Peyer's patch (tissue), 4 donors: Measurements from ENCODE around the gene MYOF. TPM values are rescaled to one million over a fixed set of nuclear protein-coding genes. Genes with fewer than 3 reads are reported as not detected.

Experiments used
- DNase-seq, 3 donors: peaks; one replicate each; pipeline ENCODE4 v3.0.0-alpha.2; 2017 to 2019
- H3K27ac ChIP-seq, 4 donors: fragments of 200-600 bp; sonication (generic); one replicate each; pipeline ENCODE4 v1.5.1; 2016 to 2019
- H3K27me3 ChIP-seq, 2 donors: fragments of 200-600 bp; sonication (generic); one replicate each; pipeline ENCODE4 v1.5.1; 2019
- H3K36me3 ChIP-seq, 3 donors: fragments of 200-600 bp; sonication (generic); one replicate each; pipeline ENCODE4 v1.5.1; 2016 to 2019
- H3K4me1 ChIP-seq, 4 donors: fragments of 200-600 bp; sonication (generic); one replicate each; pipeline ENCODE4 v1.5.1; 2016 to 2019
- H3K4me3 ChIP-seq, 4 donors: fragments of 200-600 bp; sonication (generic); 1 replicate in 3 of 4; 2 replicates in 1 of 4; pipeline ENCODE4 v1.5.1; 2016 to 2019; ENCODE audit warnings: mild to moderate bottlenecking in 1 of 4
- H3K9me3 ChIP-seq, 4 donors: fragments of 200-600 bp; sonication (generic); one replicate each; pipeline ENCODE4 v1.5.1; 2016 to 2019; ENCODE audit warnings: mild to moderate bottlenecking in 1 of 4
- CTCF ChIP-seq, 6 experiments: fragments of 450-650 bp in 4 of 6; fragments of 200-600 bp in 2 of 6; sonication (generic) in 1 of 6; IDR thresholded peaks; one replicate each; pipeline ENCODE4 v1.5.1; 2017 to 2019; ENCODE audit warnings: antibody characterized with exemption in 6 of 6, mild to moderate bottlenecking in 3 of 6, moderate library complexity in 1 of 6
- POLR2A ChIP-seq, 2 donors: fragments of 450-650 bp; IDR thresholded peaks; one replicate each; pipeline ENCODE4 v1.5.1; 2017; ENCODE audit warnings: antibody characterized with exemption in 2 of 2, mild to moderate bottlenecking in 2 of 2, moderate library complexity in 2 of 2
- total RNA-seq, 4 donors: library from RNA; depleted of rRNA; stranded (reverse); fragments of >200 nt; gene quantifications; one replicate each; pipeline ENCODE4 v1.1.0, GENCODE V29; 2016

The MYOF gene
- total RNA-seq, 4 donors from 2014 or later: 15.1 to 52.8 (median 24.4) TPM

- Histone ChIP-seq H3K27me3 (no peaks in the 10 kb centered on the region), H3K4me3 (no peak overlapping the region), H3K27ac (peak overlapping the region in 3 of 4 donors; percentile 14 to 95 (median 48)), H3K36me3 (no peaks in the 10 kb centered on the region), H3K9me3 (no peaks in the 10 kb centered on the region), H3K4me1 (peaks cover 0 to 51% (median 0%) of the 10 kb centered on the region in 4 donors)
- TF ChIP-seq CTCF (IDR thresholded peaks at IDR 0.05) (no peak), POLR2A (IDR thresholded peaks at IDR 0.05) (no peak)
- DNase-seq: no peak
These were observed 41.5 kb downstream of the MYOF start for GRCh38 chr10:93440591-93441091.

GRCh38 chr10:93438613-93439253 is 43.4 kb downstream of the MYOF start:
- no peaks in the 10 kb centered on the region for H3K9me3 ChIP-seq
- H3K4me1 ChIP-seq: peaks cover 0 to 37% (median 0%) of the 10 kb centered on the region in 4 donors
- peak overlapping the region in 1 of 4 donors; percentile 18 for H3K4me3 ChIP-seq
- no peaks in the 10 kb centered on the region for H3K36me3 ChIP-seq
- TF ChIP-seq POLR2A (IDR thresholded peaks at IDR 0.05): no peak
- no peak for TF ChIP-seq CTCF (IDR thresholded peaks at IDR 0.05)
- DNase-seq: no peak
- no peaks in the 10 kb centered on the region for H3K27me3 ChIP-seq
- peak overlapping the region; percentile 63 to 95 (median 86) for H3K27ac ChIP-seq

GRCh38 chr10:93437946-93438612 is 44.1 kb downstream of the MYOF start:
- no peak for DNase-seq
- TF ChIP-seq POLR2A (IDR thresholded peaks at IDR 0.05) (no peak), CTCF (IDR thresholded peaks at IDR 0.05) (no peak)
- Histone ChIP-seq H3K4me1 (peaks cover 0 to 37% (median 0%) of the 10 kb centered on the region in 4 donors), H3K4me3 (no peak overlapping the region), H3K9me3 (no peaks in the 10 kb centered on the region), H3K27me3 (no peaks in the 10 kb centered on the region), H3K27ac (peak overlapping the region; percentile 63 to 95 (median 86)), H3K36me3 (no peaks in the 10 kb centered on the region)

GRCh38 chr10:93437086-93437945 is 44.8 kb downstream of the MYOF start:
- TF ChIP-seq CTCF (IDR thresholded peaks at IDR 0.05) (no peak), POLR2A (IDR thresholded peaks at IDR 0.05) (no peak)
- H3K27me3 ChIP-seq: no peaks in the 10 kb centered on the region
- no peaks in the 10 kb centered on the region for H3K36me3 ChIP-seq
- H3K4me3 ChIP-seq: no peak overlapping the region
- H3K4me1 ChIP-seq: peaks cover 0 to 31% (median 0%) of the 10 kb centered on the region in 4 donors
- DNase-seq: peak in 1 of 3 donors; percentile 71
- no peaks in the 10 kb centered on the region for H3K9me3 ChIP-seq
- H3K27ac ChIP-seq: peak overlapping the region; percentile 63 to 95 (median 86)

- no peak for TF ChIP-seq CTCF (IDR thresholded peaks at IDR 0.05)
- TF ChIP-seq POLR2A (IDR thresholded peaks at IDR 0.05): no peak
- H3K4me3 ChIP-seq: no peak overlapping the region
- H3K36me3 ChIP-seq: no peaks in the 10 kb centered on the region
- H3K4me1 ChIP-seq: peaks cover 0 to 31% (median 0%) of the 10 kb centered on the region in 4 donors
- no peaks in the 10 kb centered on the region for H3K27me3 ChIP-seq
- H3K27ac ChIP-seq: peak overlapping the region; percentile 63 to 95 (median 76)
- no peaks in the 10 kb centered on the region for H3K9me3 ChIP-seq
- DNase-seq: no peak
These were observed 45.5 kb downstream of the MYOF start for GRCh38 chr10:93436591-93437085.
